SK-N-SH treated with all-trans-retinoic acid at 6 μM for 48 hours (cell line): ENCODE results near the gene SPRR1A.
"Not testable (repeated sequence)": the region's sequence is repeated elsewhere in the genome, so short reads cannot be mapped to it uniquely, and the experiment has no call there.

Experiments used
- CREB5 ChIP-seq: fragments of 250-450 bp; sonication (Bioruptor Pico); IDR thresholded peaks from 2 replicates; pipeline ENCODE4 v1.5.1; 2020; ENCODE audit warnings: low read depth, mild to moderate bottlenecking, moderate library complexity
- CSRNP3 ChIP-seq: fragments of 250-450 bp; sonication (Bioruptor Pico); IDR thresholded peaks from 2 replicates; pipeline ENCODE4 v1.5.1; 2021; ENCODE audit warnings: mild to moderate bottlenecking, moderate library complexity
- GLIS3 ChIP-seq: fragments of 250-450 bp; sonication (Bioruptor Pico); IDR thresholded peaks from 2 replicates; pipeline ENCODE4 v1.5.0; 2020; ENCODE audit warnings: mild to moderate bottlenecking, moderate library complexity
- PATZ1 ChIP-seq: fragments of 250-450 bp; sonication (Bioruptor Pico); IDR thresholded peaks from 2 replicates; pipeline ENCODE4 v1.8.0; 2020; ENCODE audit warnings: mild to moderate bottlenecking, moderate library complexity, borderline replicate concordance
- RARB ChIP-seq: fragments of 250-450 bp; sonication (Bioruptor Pico); IDR thresholded peaks from 2 replicates; pipeline ENCODE4 v1.8.0; 2021; ENCODE audit warnings: mild to moderate bottlenecking, moderate library complexity
- TCF4 ChIP-seq: fragments of 250-450 bp; sonication (Bioruptor Pico); IDR thresholded peaks from 2 replicates; pipeline ENCODE4 v1.8.0; 2021; ENCODE audit warnings: mild to moderate bottlenecking, moderate library complexity, borderline replicate concordance
- ZNF565 ChIP-seq: fragments of 450-650 bp; formaldehyde crosslinking; conservative IDR thresholded peaks from 2 replicates; pipeline ENCODE4 v1.5.0; 2020; ENCODE audit warnings: low read depth, mild to moderate bottlenecking, moderate library complexity

- not testable (repeated sequence) for TF ChIP-seq RARB (CRISPR knock-in tag); TCF4 (CRISPR knock-in tag); CREB5 (CRISPR knock-in tag); PATZ1; CSRNP3 (CRISPR knock-in tag); GLIS3 (CRISPR knock-in tag); ZNF565 (CRISPR knock-in tag)
Observed at GRCh38 chr1:153011235-153011758, 27.4 kb downstream of the SPRR1A start.
